A673 (cell line): ENCODE results near the gene DDI1.

Experiments used
- CTCF ChIP-seq: fragments of 300-800, 200-600 bp; sonication (generic); conservative IDR thresholded peaks from 2 replicates; pipeline ENCODE4 v1.5.1; 2017; ENCODE audit warnings: low read depth, mild to moderate bottlenecking, antibody characterized with exemption, low read length, moderate library complexity, mixed read lengths
- EZH2 ChIP-seq: fragments of 200-600 bp; sonication (generic); IDR thresholded peaks from 2 replicates; pipeline ENCODE4 v1.6.1; 2017; ENCODE audit warnings: borderline replicate concordance, low read depth, mild to moderate bottlenecking, mixed read lengths, antibody characterized with exemption, low read length; ENCODE audit not compliant: poor library complexity, severe bottlenecking

DNA sequence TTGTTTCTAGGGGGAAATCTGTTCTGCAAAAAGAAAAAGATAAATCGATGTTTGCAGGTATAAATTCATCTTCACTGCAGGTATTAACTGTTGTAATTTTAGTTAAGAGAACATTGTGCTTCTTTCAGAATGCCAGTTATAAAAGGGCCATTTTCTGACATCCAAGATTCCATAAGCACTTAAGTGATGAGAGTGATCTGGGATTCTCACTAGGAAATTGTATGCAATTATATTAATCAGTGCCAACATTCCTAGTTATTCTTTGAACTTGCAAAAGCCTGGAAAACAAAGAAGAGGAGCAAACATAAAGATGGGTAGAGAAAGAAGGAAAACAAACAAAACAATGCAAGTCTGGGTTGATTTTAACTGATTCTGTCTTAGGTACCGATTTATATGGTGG is 5.4 kb downstream of the DDI1 start:
- TF ChIP-seq CTCF (no peak), EZH2 (no peak)
